ENCODE measurements around the gene FOSL2. TPM values are rescaled to one million over a fixed set of nuclear protein-coding genes. Genes with fewer than 3 reads are reported as not detected.
"Not testable (repeated sequence)": the region's sequence is repeated elsewhere in the genome, so short reads cannot be mapped to it uniquely, and the experiment has no call there.

FOSL2 gene
- total RNA-seq, 3 donors from 2014 or later, result 106 to 116 (median 116) TPM

DNA sequence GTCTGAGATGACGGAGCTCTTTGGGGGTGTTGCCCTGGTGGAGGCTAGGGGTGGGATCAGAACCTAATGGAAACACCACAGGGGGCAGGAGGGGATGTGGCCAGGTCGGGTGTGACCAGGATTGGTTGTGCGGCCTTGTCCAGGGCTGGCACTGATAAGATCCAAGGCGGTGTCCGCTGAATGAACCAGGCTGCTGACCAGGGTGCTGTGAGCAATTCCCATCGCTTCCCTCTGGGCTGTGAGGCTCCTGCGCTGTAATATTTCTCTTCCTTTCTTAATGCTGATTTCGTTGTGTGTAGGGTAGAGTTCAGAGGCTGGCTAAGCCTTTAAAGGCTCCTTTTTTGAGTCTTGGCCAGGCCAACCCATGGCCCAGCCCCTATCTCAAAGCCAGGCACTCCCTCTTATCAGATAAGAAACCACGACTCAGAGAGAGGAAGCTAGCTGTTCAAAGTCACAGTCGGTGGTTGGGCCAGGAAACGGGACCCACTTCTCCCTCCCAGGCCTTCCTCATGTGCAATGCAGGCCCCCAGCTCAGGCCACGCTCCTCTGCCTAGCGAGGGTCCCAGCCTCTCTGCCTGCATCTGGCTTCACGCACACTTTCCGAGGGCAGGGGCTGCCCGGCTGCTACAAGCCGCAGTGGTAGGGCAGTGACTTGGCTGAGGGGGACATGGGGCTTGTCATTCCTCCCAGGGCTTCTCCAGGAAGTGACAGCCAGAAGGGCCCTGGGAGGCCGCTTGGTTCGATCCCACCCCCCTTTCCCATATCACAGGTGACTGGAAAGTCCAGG, 26.0 kb upstream of the FOSL2 start:
- no peaks in the 10 kb centered on the region for H3K36me3 ChIP-seq
- H3K4me3 ChIP-seq, result no peak overlapping the region
- H3K9me3 ChIP-seq, result no peaks in the 10 kb centered on the region
- no peak for DNase-seq (ENCODE audit: low spot score in 2 of 2)
- TF ChIP-seq, protein P1, sequence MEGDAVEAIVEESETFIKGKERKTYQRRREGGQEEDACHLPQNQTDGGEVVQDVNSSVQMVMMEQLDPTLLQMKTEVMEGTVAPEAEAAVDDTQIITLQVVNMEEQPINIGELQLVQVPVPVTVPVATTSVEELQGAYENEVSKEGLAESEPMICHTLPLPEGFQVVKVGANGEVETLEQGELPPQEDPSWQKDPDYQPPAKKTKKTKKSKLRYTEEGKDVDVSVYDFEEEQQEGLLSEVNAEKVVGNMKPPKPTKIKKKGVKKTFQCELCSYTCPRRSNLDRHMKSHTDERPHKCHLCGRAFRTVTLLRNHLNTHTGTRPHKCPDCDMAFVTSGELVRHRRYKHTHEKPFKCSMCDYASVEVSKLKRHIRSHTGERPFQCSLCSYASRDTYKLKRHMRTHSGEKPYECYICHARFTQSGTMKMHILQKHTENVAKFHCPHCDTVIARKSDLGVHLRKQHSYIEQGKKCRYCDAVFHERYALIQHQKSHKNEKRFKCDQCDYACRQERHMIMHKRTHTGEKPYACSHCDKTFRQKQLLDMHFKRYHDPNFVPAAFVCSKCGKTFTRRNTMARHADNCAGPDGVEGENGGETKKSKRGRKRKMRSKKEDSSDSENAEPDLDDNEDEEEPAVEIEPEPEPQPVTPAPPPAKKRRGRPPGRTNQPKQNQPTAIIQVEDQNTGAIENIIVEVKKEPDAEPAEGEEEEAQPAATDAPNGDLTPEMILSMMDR (IDR thresholded peaks at IDR 0.05), result no peak
- intact Hi-C loops (cut with DNase I; ENCODE audit: low total_unique reads), result no loop called here
- no peak overlapping the region for H3K27ac ChIP-seq
- no peaks in the 10 kb centered on the region for H3K4me1 ChIP-seq
- H3K27me3 ChIP-seq, result no peaks in the 10 kb centered on the region

DNA sequence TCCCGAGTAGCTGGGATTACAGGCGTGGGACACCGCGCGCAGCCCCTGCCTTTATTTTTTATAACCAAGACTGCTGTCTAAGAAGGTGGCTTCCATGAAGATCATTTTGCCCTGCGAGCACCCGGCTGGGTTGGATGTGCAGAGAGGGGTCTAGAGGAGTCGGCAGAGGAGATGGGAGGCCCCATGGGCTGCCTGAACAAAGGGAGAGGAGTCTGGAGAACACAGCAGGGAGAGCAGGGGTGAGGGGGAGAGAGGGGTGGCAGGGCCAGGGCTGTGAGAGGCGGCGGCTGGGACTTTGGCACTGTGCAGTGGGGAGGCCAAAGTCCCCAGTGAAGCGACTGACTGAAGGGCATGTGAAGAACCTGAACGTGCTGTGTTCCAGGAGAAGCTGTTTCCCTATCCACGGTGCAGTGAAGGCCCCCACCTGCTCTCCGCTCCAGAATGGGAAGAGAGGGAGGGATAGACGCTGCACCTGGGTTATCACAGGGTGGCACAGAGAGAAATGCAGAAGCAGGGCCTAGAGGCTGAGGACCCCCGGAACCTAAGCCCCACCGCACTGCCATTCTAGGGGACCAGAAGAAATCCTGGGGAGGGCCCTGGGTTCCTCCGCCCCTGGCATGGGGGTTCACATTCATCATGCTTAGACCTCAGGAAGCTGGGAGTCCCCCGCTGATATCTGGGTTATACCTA, 24.8 kb upstream of the FOSL2 start:
- no peaks in the 10 kb centered on the region for H3K36me3 ChIP-seq
- no peak overlapping the region for H3K4me3 ChIP-seq
- TF ChIP-seq, protein P1 (IDR thresholded peaks at IDR 0.05), result no peak
- no peak for TF ChIP-seq POLR2AphosphoS5 (IDR thresholded peaks at IDR 0.05)
- TF ChIP-seq POLR2A (IDR thresholded peaks at IDR 0.05), result no peak
- intact Hi-C loops (cut with DNase I; ENCODE audit: low total_unique reads), result no loop called here
- no peak overlapping the region for H3K27ac ChIP-seq
- no peaks in the 10 kb centered on the region for H3K4me1 ChIP-seq
- no peak for DNase-seq (ENCODE audit: low spot score in 2 of 2)
- H3K27me3 ChIP-seq, result no peaks in the 10 kb centered on the region
- H3K9me3 ChIP-seq, result no peaks in the 10 kb centered on the region

DNA sequence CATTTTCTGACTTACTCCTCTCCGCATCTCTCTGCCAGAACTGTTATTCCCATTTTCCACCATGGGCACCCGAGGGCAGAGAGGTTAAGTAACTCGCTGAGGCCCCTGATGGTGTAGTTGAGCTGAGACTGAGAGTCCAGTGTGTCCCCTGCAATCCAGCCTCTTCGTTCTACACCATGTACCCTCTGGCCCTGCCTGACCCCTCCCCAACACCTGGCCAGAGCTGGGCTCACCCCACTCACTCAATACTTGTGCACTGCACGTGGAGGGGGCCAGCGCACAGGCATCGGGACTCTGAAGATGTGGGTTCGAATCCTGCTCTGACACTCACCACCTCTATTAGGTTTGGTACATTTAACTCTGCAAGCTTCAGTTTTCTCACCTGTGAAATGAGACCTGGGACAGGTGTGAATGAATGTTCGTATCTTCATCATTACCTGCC, 24.3 kb upstream of the FOSL2 start:
- intact Hi-C loops (cut with DNase I; ENCODE audit: low total_unique reads), result no loop called here
- Histone ChIP-seq H3K27me3 (no peaks in the 10 kb centered on the region), H3K36me3 (no peaks in the 10 kb centered on the region), H3K4me1 (no peaks in the 10 kb centered on the region), H3K4me3 (no peak overlapping the region), H3K27ac (no peak overlapping the region), H3K9me3 (no peaks in the 10 kb centered on the region)
- TF ChIP-seq POLR2AphosphoS5 (IDR thresholded peaks at IDR 0.05), result no peak
- TF ChIP-seq, protein P1 (IDR thresholded peaks at IDR 0.05), result no peak
- no peak for TF ChIP-seq POLR2A (IDR thresholded peaks at IDR 0.05)
- no peak for DNase-seq (ENCODE audit: low spot score in 2 of 2)

DNA sequence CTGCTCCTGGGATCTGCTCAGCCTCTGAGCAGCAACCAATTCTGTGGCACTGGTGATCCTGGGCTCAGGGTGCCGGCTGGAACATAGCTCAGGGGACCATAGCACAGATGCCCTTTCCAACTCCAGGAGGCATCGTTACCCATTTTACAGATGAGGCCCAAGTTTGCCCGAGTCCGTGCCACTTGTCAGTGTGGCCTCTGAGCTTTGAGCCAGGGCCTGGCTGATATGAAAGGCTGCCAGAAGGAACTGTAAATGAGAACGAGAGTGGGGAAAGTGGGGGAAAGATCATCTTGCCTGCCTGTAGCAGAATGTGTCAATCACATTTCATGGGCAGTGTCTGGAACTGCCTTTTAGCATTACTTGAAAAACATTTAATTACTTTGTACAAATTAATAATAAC, 23.3 kb upstream of the FOSL2 start:
- intact Hi-C loops (cut with DNase I; ENCODE audit: low total_unique reads), result no loop called here
- DNase-seq (ENCODE audit: low spot score in 2 of 2), result no peak
- H3K27me3 ChIP-seq, result no peaks in the 10 kb centered on the region
- H3K9me3 ChIP-seq, result no peaks in the 10 kb centered on the region
- TF ChIP-seq, protein P1 (IDR thresholded peaks at IDR 0.05), result no peak
- H3K36me3 ChIP-seq, result no peaks in the 10 kb centered on the region
- no peak overlapping the region for H3K4me3 ChIP-seq
- H3K27ac ChIP-seq, result no peak overlapping the region
- no peaks in the 10 kb centered on the region for H3K4me1 ChIP-seq

DNA sequence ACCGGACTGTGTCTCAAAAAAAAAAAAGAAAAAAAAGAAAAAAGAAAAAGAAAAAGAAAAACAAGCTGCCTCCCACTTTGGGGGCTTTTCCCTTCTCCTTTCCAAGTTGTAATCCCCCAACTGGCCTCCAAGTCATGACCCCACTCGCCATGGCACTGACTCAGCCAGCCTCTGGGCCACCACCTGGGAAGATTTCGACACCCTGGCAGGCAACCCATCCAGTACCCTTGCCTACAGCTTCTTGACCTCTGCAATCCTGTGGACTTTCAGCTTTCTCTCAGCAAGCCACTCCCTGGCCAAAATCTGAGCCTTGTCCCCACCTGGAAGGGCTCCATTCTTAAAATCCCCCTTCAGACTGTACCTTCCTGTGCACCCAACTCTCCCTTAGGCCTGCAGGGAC, 22.3 kb upstream of the FOSL2 start:
- Histone ChIP-seq H3K27ac (no peak overlapping the region), H3K36me3 (no peaks in the 10 kb centered on the region), H3K4me1 (no peaks in the 10 kb centered on the region), H3K9me3 (no peaks in the 10 kb centered on the region), H3K4me3 (no peak overlapping the region), H3K27me3 (no peaks in the 10 kb centered on the region)
- no peak for DNase-seq (ENCODE audit: low spot score in 2 of 2)
- no peak for TF ChIP-seq POLR2AphosphoS5 (IDR thresholded peaks at IDR 0.05)
- TF ChIP-seq POLR2A (IDR thresholded peaks at IDR 0.05), result no peak
- TF ChIP-seq, protein P1 (IDR thresholded peaks at IDR 0.05), result no peak
- intact Hi-C loops (cut with DNase I; ENCODE audit: low total_unique reads), result loop anchor here (1.0 kb wide), 1 partner anchor 9 kb away; no protein-coding TSS in a partner anchor

DNA sequence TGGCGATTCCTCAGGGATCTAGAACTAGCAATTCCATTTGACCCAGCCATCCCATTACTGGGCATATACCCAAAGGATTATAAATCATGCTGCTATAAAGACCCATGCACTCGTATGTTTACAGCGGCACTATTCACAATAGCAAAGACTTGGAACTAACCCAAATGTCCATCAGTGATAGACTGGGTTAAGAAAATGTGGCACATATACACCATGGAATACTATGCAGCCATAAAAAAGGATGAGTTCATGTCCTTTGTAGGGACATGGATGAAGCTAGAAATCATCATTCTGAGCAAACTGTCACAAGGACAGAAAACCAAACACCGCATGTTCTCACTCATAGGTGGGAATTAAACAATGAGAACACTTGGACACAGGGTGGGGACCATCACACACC, 20.9 kb upstream of the FOSL2 start:
- not testable (repeated sequence) for H3K4me1 ChIP-seq

More for the DNA sequence above, 20.9 kb upstream of the FOSL2 start:
- intact Hi-C loops (cut with DNase I; ENCODE audit: low total_unique reads); H3K27ac ChIP-seq; DNase-seq (ENCODE audit: low spot score in 2 of 2); H3K36me3 ChIP-seq; H3K27me3 ChIP-seq; H3K4me3 ChIP-seq; H3K9me3 ChIP-seq: not testable (repeated sequence)

Data from breast epithelium (tissue), 4 donors.